ENCODE measurements around the gene PIK3CD. TPM values are rescaled to one million over a fixed set of nuclear protein-coding genes. Genes with fewer than 3 reads are reported as not detected.
A peak's percentile ranks its signal among the peaks of the same experiment; 100 is the strongest.

Gene PIK3CD
- total and polyA plus RNA-seq, 10 of the 15 experiments (the other 5 are each of a cell fraction or from before 2014, with no cell fraction given): 7.0 to 101 (median 51.1) TPM

DNA sequence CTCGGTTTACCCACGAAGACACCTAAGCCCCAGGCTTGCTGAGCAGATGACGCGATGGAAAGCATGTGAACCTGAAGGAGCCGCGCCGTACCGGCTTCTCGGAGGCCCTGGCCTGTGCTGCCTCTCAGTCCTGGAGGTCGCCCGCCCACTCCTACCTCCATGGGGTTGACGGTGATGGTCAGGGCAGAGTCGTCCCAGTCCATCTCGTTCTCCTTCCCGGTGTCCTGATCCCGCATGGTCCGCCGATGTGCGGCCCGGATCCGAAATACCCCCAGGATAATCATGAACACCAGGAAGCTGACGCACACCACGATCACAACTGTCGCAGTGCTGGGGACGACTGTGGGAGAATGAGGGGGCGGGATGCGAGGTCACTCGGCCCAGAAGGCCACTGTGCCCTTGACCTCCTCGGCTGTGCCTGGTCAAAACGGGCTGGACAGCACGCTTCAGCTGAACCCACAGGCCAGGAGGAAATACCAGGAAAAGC, 79.6 kb downstream of the PIK3CD start:
- H3K9me3 ChIP-seq (replicated peaks; ENCODE audit: control insufficient read depth, insufficient read depth, low read length): no peaks in the 10 kb centered on the region; the same call in 2 of the 3 replicates
- ChIA-PET POLR2A (interaction anchor here (0.6 kb wide), 1 partner anchor 10 kb away, joined by 3 read pairs; no protein-coding TSS in a partner anchor), SMC1A (ENCODE audit: uncharacterized antibody, unreplicated experiment) (no interaction called here), CTCF (interaction anchor here (1.0 kb wide), 1 partner anchor 137 kb away, joined by 3 read pairs; no protein-coding TSS in a partner anchor), RAD21 (ENCODE audit: unreplicated experiment) (no interaction called here)
- H2AFZ ChIP-seq (ENCODE audit: control insufficient read depth, low read depth, low read length): no peak overlapping the region
- FAIRE-seq (no peak), DNase-seq (ENCODE audit: low read depth, low spot score) (no peak), ATAC-seq (no peak)
- no peak overlapping the region for H3K4me3 ChIP-seq
- no peak overlapping the region for H3K27ac ChIP-seq (ENCODE audit: control insufficient read depth, insufficient read depth)
- H3K9ac ChIP-seq (ENCODE audit: control insufficient read depth, insufficient read depth, low read length): no peak overlapping the region
- H3K79me2 ChIP-seq (ENCODE audit: control insufficient read depth, insufficient read depth, low read length): no peaks in the 10 kb centered on the region
- in situ Hi-C loops (cut with MboI): no loop called here
- intact Hi-C loops (cut with micrococcal nuclease; ENCODE audit: unreplicated experiment): no loop called here
- no TSS peak for BruUV-seq (replicated peaks)
- peaks cover 4% of the 10 kb centered on the region; the same call in 1 of the 2 replicates for H3K4me1 ChIP-seq (ENCODE audit: control insufficient read depth, insufficient read depth, low read length)
- no peak overlapping the region for H3K4me2 ChIP-seq (ENCODE audit: control insufficient read depth, insufficient read depth)
- WGBS (ENCODE audit: insufficient coverage, insufficient replicate concordance, low lambda C conversion rate, missing lambda C conversion rate): 93% methylated on average over 31 of the region's 31 CpGs
- no peaks in the 10 kb centered on the region for H3K27me3 ChIP-seq (replicated peaks in 1 of 2; ENCODE audit: control insufficient read depth in 2 of 2, insufficient read depth in 2 of 2, low read length in 1 of 2)
- peaks cover 34 to 61% of the 10 kb centered on the region in 2 experiments for H3K36me3 ChIP-seq (ENCODE audit: control insufficient read depth in 2 of 2, insufficient read depth in 2 of 2, low read length in 1 of 2)
- no peaks in the 10 kb centered on the region for H4K20me1 ChIP-seq (ENCODE audit: control insufficient read depth, insufficient read depth)
- TF ChIP-seq RUNX3 (IDR thresholded peaks at IDR 0.05; ENCODE audit: low read length) (no peak), ZBTB33 (IDR thresholded peaks at IDR 0.05) (no peak), ZNF207 (IDR thresholded peaks at IDR 0.05; ENCODE audit: borderline replicate concordance) (no peak), POLR2A (IDR thresholded peaks at IDR 0.05; ENCODE audit: low read depth, low read length) (peak; percentile 65), FOXK2 (IDR thresholded peaks at IDR 0.05) (no peak), ESRRA (IDR thresholded peaks at IDR 0.05; ENCODE audit: low read length) (no peak), SRF (IDR thresholded peaks at IDR 0.05; ENCODE audit: low read depth in 2 of 2, low read length in 2 of 2) (0 out of 4 replicates have a peak, but pooled peaks of 1 of the 2 experiments have one; percentile 3), CBX3 (IDR thresholded peaks at IDR 0.05; ENCODE audit: borderline replicate concordance, low read depth) (no peak), MYB (IDR thresholded peaks at IDR 0.05; ENCODE audit: borderline replicate concordance, low read depth, low read length) (no peak), CHD2 (IDR thresholded peaks at IDR 0.05; ENCODE audit: borderline replicate concordance, low read depth, low read length) (no peak), JUNB (IDR thresholded peaks at IDR 0.05) (no peak), ZNF687 (IDR thresholded peaks at IDR 0.05) (no peak), NKRF (conservative IDR thresholded peaks at IDR 0.05) (no peak), USF2 (IDR thresholded peaks at IDR 0.05; ENCODE audit: borderline replicate concordance, low read depth, low read length) (no peak)
- TF ChIP-seq, protein P1, sequence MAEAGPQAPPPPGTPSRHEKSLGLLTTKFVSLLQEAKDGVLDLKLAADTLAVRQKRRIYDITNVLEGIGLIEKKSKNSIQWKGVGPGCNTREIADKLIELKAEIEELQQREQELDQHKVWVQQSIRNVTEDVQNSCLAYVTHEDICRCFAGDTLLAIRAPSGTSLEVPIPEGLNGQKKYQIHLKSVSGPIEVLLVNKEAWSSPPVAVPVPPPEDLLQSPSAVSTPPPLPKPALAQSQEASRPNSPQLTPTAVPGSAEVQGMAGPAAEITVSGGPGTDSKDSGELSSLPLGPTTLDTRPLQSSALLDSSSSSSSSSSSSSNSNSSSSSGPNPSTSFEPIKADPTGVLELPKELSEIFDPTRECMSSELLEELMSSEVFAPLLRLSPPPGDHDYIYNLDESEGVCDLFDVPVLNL (IDR thresholded peaks at IDR 0.05; ENCODE audit: low read depth, low read length): no peak
